Motor neuron (in vitro differentiated cells): ENCODE data around the gene RAPSN. TPM values are rescaled to one million over a fixed set of nuclear protein-coding genes. Genes with fewer than 3 reads are reported as not detected.

ENCODE experiments used
- ATAC-seq, 8 experiments: fragments of 200-7000 bp; cut with Tn5 transposase; replicated peaks in 6 of 8; 2 replicates each; pipeline ENCODE4 v1.8.0; 2021; ENCODE audit warnings: mild to moderate bottlenecking in 8 of 8, moderate library complexity in 8 of 8
- H3K27ac ChIP-seq, 2 donors: fragments of 250-450 bp; sonication (Bioruptor Pico); 2 replicates each; pipeline ENCODE4 v1.9.0; 2021; ENCODE audit warnings: antibody characterized with exemption in 2 of 2, mild to moderate bottlenecking in 2 of 2, moderate library complexity in 1 of 2
- H3K4me1 ChIP-seq, 2 donors: fragments of 250-450 bp; sonication (Bioruptor Pico); replicated peaks in 1 of 2; 2 replicates each; pipeline ENCODE4 v1.6.1; 2021; ENCODE audit warnings: antibody characterized with exemption in 2 of 2, mild to moderate bottlenecking in 2 of 2, moderate library complexity in 1 of 2
- H3K4me3 ChIP-seq, 5 donors: fragments of 250-450 bp; sonication (Bioruptor Pico); 2 replicates each; pipeline ENCODE4 v1.9.0; 2021; ENCODE audit warnings: antibody characterized with exemption in 5 of 5, mild to moderate bottlenecking in 5 of 5, moderate library complexity in 4 of 5
- WGBS, 10 experiments: fragments of 450-650 bp; shearing (Covaris generic); methylation state at CpG; one replicate each; pipeline ENCODE4 v1.0.0; 2022; 5-methylcytosine and 5-hydroxymethylcytosine counted together
- in situ Hi-C, 9 experiments: fragments of 400-800 bp; cut with MboI; loops; one replicate each; pipeline ENCODE4 v1.15.0; 2021; ENCODE audit warnings: low sequenced_read_pairs in 9 of 9, low pct_unique_long_range_greater_than_20kb in 2 of 9; ENCODE audit not compliant: unreplicated experiment in 9 of 9
- total RNA-seq, 8 experiments: library from RNA; unstranded; fragments of 300-600 nt; gene quantifications; 2 replicates each; pipeline versions ENCODE4 v1.2.3 to v1.2.4, GENCODE V29; 2022

Gene RAPSN
- total RNA-seq, 8 experiments from 2014 or later = 0.14 to 2.2 (median 0.75) TPM; not detected in 2

DNA sequence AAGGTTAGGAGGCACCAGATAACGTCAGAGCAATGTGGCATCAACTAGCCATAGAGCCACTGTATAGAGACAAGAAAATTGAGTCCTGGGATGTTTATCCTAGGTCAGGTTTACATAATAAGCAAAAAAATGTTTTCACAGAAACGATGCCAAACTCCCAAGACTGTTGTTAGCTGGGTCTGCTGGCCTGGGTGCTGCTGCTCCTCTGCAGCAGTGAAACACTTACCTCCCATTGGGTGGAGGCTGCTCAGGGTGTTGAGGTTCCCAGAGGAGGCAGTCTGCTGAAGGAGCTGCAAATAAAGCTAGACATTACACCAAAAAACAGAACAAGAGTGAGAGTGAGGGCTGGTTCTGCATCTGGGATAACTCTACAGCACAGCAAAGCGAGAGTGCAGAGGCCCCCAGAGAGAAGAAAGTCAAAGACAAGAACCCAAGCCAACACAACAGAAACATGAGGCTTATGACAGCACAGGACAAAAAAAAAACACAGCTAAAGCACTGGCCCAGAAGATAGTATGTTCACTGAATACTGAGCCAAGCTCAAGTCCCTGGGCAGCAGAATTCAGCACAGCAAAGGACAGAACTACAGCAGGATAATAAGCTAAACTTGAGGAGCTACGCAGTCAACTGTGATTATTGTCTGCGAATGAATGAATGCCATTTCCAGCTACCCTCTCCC is 29.9 kb upstream of the RAPSN start:
- H3K4me1 ChIP-seq = no peaks in the 10 kb centered on the region
- WGBS, 10 experiments = 87 to 100% (median 96%) methylated on average over 2 to 5 of the region's 5 CpGs; no CpG with 5 or more reads in 2 of the 10 experiments
- ATAC-seq = no peak
- in situ Hi-C loops = no loop called here
- no peak overlapping the region for H3K27ac ChIP-seq
- H3K4me3 ChIP-seq = no peak overlapping the region

DNA sequence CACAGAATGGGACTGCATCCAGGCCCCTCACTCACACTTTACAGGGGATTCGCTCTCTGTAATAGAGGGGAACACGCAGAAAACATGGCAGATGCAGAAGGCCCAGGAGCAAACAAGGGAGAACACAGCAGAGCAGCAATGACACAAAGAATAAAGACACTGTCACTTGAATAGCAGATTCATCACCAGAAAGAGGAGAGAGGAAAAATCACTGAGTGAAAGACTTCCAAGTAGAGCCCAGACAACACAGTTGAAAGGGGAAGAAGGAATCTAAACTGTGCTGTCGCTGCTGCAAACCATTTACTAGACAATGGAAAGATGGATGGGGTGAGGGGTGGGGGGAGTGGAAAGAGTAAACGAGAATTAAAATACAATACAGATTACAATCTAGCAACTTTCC is 28.8 kb upstream of the RAPSN start:
- no peak overlapping the region for H3K27ac ChIP-seq
- ATAC-seq = peak in 1 of 8 experiments; percentile 57
- 57 to 89% (median 75%) methylated on average over 3 to 4 of the region's 4 CpGs; no CpG with 5 or more reads in 2 of the 10 experiments for WGBS, 10 experiments
- in situ Hi-C loops = no loop called here
- no peak overlapping the region for H3K4me3 ChIP-seq
- no peaks in the 10 kb centered on the region for H3K4me1 ChIP-seq

GRCh38 chr11:47477323-47477722 is 28.4 kb upstream of the RAPSN start:
- no peaks in the 10 kb centered on the region for H3K4me1 ChIP-seq
- in situ Hi-C loops = no loop called here
- no peak overlapping the region for H3K27ac ChIP-seq
- H3K4me3 ChIP-seq = no peak overlapping the region
- no peak for ATAC-seq

- peaks cover 17 to 29% of the 10 kb centered on the region in 2 donors for H3K4me1 ChIP-seq
- WGBS, 10 experiments = 83 to 100% (median 91%) methylated on average over 1 to 3 of the region's 4 CpGs; no CpG with 5 or more reads in 5 of the 10 experiments
- ATAC-seq = no peak
- H3K27ac ChIP-seq = no peak overlapping the region
- H3K4me3 ChIP-seq = no peak overlapping the region
- in situ Hi-C loops = no loop called here
Measured at GRCh38 chr11:47470671-47471070, 21.7 kb upstream of the RAPSN start.

- WGBS, 10 experiments = 40 to 100% (median 75%) methylated on average over 1 to 5 of the region's 7 CpGs; no CpG with 5 or more reads in 1 of the 10 experiments
- ATAC-seq = no peak
- Histone ChIP-seq H3K4me3 (no peak overlapping the region), H3K27ac (peak overlapping the region in 1 of 2 donors; percentile 16), H3K4me1 (peaks cover 25 to 38% of the 10 kb centered on the region in 2 donors)
- in situ Hi-C loops = no loop called here
Measured at GRCh38 chr11:47469361-47470179, 20.6 kb upstream of the RAPSN start.

DNA sequence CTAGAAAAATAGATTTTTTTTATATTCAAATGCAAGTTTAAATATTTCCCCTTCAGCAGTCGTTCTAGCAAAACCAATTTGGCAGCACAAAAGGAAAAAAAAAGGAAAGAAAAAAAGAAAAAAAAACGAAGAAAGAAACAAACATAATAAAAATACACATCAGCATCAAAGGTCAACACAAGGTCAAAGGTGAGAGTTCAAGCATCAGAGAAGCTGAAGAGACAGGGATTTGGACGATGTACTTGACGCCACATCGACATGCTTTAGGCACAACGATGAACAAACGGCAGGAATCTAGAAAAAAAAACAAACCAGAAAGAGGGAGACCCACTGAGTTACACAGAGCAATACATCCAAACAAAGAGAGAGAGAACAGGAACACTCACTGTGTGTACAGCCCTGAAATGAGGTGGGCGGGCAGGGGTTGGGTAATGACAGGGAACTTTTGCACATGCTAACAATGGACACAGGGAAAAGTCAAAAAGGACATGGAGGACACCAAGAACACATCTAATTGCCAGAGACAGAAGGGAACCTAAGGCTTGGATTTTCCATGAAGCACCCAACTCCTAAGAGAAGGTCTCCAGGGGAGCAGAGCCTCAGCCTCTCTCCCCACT is 19.8 kb upstream of the RAPSN start:
- no peak overlapping the region for H3K4me3 ChIP-seq
- peak in 1 of 8 experiments; percentile 22 for ATAC-seq
- peaks cover 31 to 40% of the 10 kb centered on the region in 2 donors for H3K4me1 ChIP-seq
- 30 to 85% (median 56%) methylated on average over 2 to 8 of the region's 8 CpGs for WGBS, 10 experiments
- in situ Hi-C loops = no loop called here
- peak overlapping the region in 1 of 2 donors; percentile 16 for H3K27ac ChIP-seq

DNA sequence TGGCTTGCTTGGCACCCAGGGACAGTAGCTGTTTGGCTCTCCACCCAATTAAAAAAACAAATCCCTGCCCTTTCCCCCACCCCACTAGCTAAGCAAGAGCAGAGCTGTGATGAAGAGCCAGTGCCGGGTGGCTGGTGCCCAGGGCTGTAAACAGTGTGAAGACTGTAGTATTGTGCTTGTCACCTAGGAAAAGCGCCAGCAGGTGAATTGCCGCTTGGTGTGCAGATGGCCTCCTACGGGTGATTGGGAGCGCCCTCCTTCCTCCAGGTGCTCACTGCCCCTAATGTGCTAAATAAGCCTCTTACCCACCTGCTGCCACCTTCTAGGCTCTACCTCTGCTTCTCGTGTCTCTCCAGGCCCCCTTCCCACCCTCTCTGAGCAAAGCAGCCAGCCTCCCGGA is 18.4 kb upstream of the RAPSN start:
- Histone ChIP-seq H3K4me3 (no peak overlapping the region), H3K27ac (no peak overlapping the region), H3K4me1 (peaks cover 31 to 40% of the 10 kb centered on the region in 2 donors)
- ATAC-seq = peak in 2 of 8 experiments; percentile 18 to 22
- in situ Hi-C loops = no loop called here
- WGBS, 10 experiments = 80 to 100% (median 93%) methylated on average over 1 to 5 of the region's 7 CpGs; no CpG with 5 or more reads in 2 of the 10 experiments

DNA sequence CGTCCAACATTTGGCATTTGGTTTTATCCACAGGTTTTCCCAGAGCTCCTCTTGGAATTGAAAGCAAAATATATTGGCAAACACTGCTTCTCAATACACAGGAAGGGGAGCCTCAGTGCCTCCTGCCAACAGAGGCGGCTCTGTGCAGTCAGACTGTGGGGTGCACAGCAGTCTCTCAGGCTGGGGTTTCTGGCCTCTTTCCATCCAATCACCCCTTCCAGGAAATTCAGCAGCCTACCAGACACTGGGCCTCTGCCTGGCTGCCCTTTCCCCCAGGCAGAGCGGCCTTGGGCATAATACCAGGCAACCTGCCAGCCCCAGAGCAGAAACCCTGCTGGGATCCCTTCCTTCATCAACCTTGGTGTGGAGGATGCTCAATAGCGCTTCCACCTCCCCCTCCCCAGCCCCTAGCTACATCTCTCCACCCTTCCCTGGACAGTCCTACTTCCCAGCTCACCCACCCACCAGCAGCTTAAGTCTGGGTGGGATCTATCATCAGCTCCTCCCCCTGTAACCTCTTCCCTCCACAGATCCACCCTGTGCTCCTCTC is 17.8 kb upstream of the RAPSN start:
- Histone ChIP-seq H3K27ac (peak overlapping the region in 1 of 2 donors; percentile 41), H3K4me3 (no peak overlapping the region), H3K4me1 (peaks cover 31 to 40% of the 10 kb centered on the region in 2 donors)
- peak in 5 of 8 experiments; percentile 4 to 63 (median 36) for ATAC-seq
- WGBS, 10 experiments = 0 to 100% (median 60%) methylated on average over 1 to 3 of the region's 4 CpGs; no CpG with 5 or more reads in 1 of the 10 experiments
- in situ Hi-C loops = no loop called here

DNA sequence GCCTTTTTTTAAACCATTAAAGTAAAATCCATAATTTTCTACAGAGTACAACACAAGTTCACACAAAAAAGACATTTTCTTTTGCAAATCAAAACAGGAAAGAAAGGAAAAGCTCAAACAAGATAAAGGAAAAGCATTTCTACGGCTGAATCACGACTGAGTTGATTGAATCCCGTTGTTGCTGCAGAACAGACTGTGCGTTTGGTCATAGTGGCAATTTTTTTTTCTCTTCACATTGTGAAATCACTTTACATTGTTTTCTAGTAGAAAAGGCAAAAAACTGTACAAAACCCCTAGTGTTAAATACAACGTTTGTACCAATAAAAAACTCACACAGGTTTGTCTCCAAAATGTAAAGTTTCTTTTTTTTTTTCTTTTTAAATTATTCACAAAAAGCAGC is 17.3 kb upstream of the RAPSN start:
- 9 to 100% (median 70%) methylated on average over 1 to 5 of the region's 5 CpGs for whole genome bisulfite sequencing, 10 experiments
- H3K4me3 ChIP-seq = no peak overlapping the region
- ATAC-seq = no peak

GRCh38 chr11:47464483-47464882 is 15.5 kb upstream of the RAPSN start:
- 71 to 100% (median 82%) methylated on average over 1 to 5 of the region's 5 CpGs; no CpG with 5 or more reads in 3 of the 10 experiments for WGBS, 10 experiments
- in situ Hi-C loops = no loop called here

More for the DNA sequence above, 17.3 kb upstream of the RAPSN start:
- H3K27ac ChIP-seq = peak overlapping the region in 1 of 2 donors; percentile 41
- H3K4me1 ChIP-seq = peaks cover 31 to 40% of the 10 kb centered on the region in 2 donors
- in situ Hi-C loops = no loop called here

DNA sequence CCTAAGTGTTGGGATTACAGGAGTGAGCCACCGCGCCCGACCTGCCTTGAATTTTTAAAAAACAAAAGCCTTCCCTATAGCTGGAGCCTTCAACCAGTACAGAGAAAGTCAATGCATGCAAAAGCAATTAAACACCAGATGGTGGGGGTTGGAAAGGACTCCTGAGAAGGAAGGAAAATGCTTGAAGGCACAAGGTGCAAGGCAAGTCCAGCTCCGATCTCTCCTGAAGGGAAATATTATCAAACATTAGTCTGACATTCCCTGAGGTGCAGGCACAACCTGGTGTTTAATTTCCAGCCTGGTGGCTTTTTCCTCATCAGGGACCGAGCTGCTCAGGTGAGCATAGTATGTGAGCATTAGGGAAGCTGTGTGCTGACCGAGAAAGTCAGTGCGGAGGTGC is 12.9 kb upstream of the RAPSN start:
- no peak overlapping the region for H3K27ac ChIP-seq
- in situ Hi-C loops = no loop called here
- WGBS, 10 experiments = 73 to 96% (median 78%) methylated on average over 3 to 6 of the region's 7 CpGs; no CpG with 5 or more reads in 2 of the 10 experiments
- peaks cover 18% of the 10 kb centered on the region in 2 donors for H3K4me1 ChIP-seq
- no peak overlapping the region for H3K4me3 ChIP-seq
- ATAC-seq = no peak

More at GRCh38 chr11:47464483-47464882, 15.5 kb upstream of the RAPSN start:
- Histone ChIP-seq H3K27ac (peak overlapping the region in 1 of 2 donors; percentile 40), H3K4me3 (no peak overlapping the region), H3K4me1 (peaks cover 31 to 38% of the 10 kb centered on the region in 2 donors)
- ATAC-seq = peak in 5 of 8 experiments; percentile 74 to 97 (median 96)

GRCh38 chr11:47460571-47461235 is 11.8 kb upstream of the RAPSN start:
- 80 to 100% (median 94%) methylated on average over 1 to 2 of the region's 2 CpGs; no CpG with 5 or more reads in 4 of the 10 experiments for WGBS, 10 experiments
- no peak for ATAC-seq
- in situ Hi-C loops = no loop called here
- no peak overlapping the region for H3K4me3 ChIP-seq
- no peak overlapping the region for H3K27ac ChIP-seq
- peaks cover 11 to 14% of the 10 kb centered on the region in 2 donors for H3K4me1 ChIP-seq
